GM18520 (cell line): ENCODE measurements around the gene TMEM94.
"Not testable (repeated sequence)": the region's sequence is repeated elsewhere in the genome, so short reads cannot be mapped to it uniquely, and the experiment has no call there.

Experiments used
- ATAC-seq: cut with Tn5 transposase; IDR thresholded peaks from one replicate; pipeline ENCODE4 v1.9.1; 2021; ENCODE audit not compliant: unreplicated experiment

TMEM94 gene

GRCh38 chr17:75456417-75457046 lies at the start of gene TMEM94:
Gene TMEM94, plus strand, starts transcription at chr17:75456635. Its CDS starts 15,271 bp downstream, at chr17:75471906.
- ATAC-seq, result peak; percentile 94

GRCh38 chr17:75407655-75408352 lies 48.6 kb upstream of the TMEM94 start:
- no peak for ATAC-seq

GRCh38 chr17:75410141-75410540 lies 46.3 kb upstream of the TMEM94 start:
- ATAC-seq, result no peak

GRCh38 chr17:75411328-75412067 lies 44.9 kb upstream of the TMEM94 start:
- ATAC-seq, result no peak

- ATAC-seq, result peak; percentile 70
These were observed 43.7 kb upstream of the TMEM94 start for GRCh38 chr17:75412455-75413317.

GRCh38 chr17:75414488-75414887 lies 41.9 kb upstream of the TMEM94 start:
- no peak for ATAC-seq

GRCh38 chr17:75416006-75416405 lies 40.4 kb upstream of the TMEM94 start:
- ATAC-seq, result no peak

GRCh38 chr17:75417054-75417580 lies 39.3 kb upstream of the TMEM94 start:
- no peak for ATAC-seq

- no peak for ATAC-seq
These were observed 37.9 kb upstream of the TMEM94 start for GRCh38 chr17:75418531-75418930.

- ATAC-seq, result no peak
These were observed 27.6 kb upstream of the TMEM94 start for GRCh38 chr17:75428543-75429469.

- no peak for ATAC-seq
These were observed 26.1 kb upstream of the TMEM94 start for GRCh38 chr17:75430159-75430974.

- no peak for ATAC-seq
These were observed 23.1 kb upstream of the TMEM94 start for GRCh38 chr17:75433218-75433783.

GRCh38 chr17:75434433-75434832 lies 22.0 kb upstream of the TMEM94 start:
- not testable (repeated sequence) for ATAC-seq

- ATAC-seq, result not testable (repeated sequence)
These were observed 19.0 kb upstream of the TMEM94 start for GRCh38 chr17:75437404-75437803.

GRCh38 chr17:75439287-75439686 lies 17.1 kb upstream of the TMEM94 start:
- no peak for ATAC-seq

- no peak for ATAC-seq
These were observed 15.5 kb upstream of the TMEM94 start for GRCh38 chr17:75440738-75441448.

- ATAC-seq, result no peak
These were observed 14.0 kb upstream of the TMEM94 start for GRCh38 chr17:75442168-75443103.
